ENCODE measurements around the gene ACTN3.

ACTN3 gene

GRCh38 chr11:66562907-66563583 lies 16.3 kb downstream of the ACTN3 start:
- H2AFZ ChIP-seq (ENCODE audit: low read depth) = no peak overlapping the region

GRCh38 chr11:66563832-66564231 lies 17.1 kb downstream of the ACTN3 start:
- no peak overlapping the region for H2AFZ ChIP-seq (ENCODE audit: low read depth)
- H4K20me1 ChIP-seq (ENCODE audit: insufficient read depth) = no peaks in the 10 kb centered on the region
- H3K9ac ChIP-seq = no peak overlapping the region
- no peaks in the 10 kb centered on the region; the same call in 1 of the 2 replicates for H3K27me3 ChIP-seq (ENCODE audit: insufficient read depth, low read depth)
- H3K27ac ChIP-seq = no peak overlapping the region
- no peak overlapping the region for H3K4me3 ChIP-seq (IDR thresholded peaks at IDR 0.05; ENCODE audit: insufficient read depth, low read depth, low read length)
- no peak overlapping the region for H3K4me2 ChIP-seq
- no peaks in the 10 kb centered on the region for H3K79me2 ChIP-seq (ENCODE audit: insufficient read depth, low read depth)
- no peaks in the 10 kb centered on the region for H3K4me1 ChIP-seq (ENCODE audit: low read depth, poor library complexity, severe bottlenecking)
- H3K36me3 ChIP-seq (ENCODE audit: insufficient read depth) = no peaks in the 10 kb centered on the region
- no peak for TF ChIP-seq CTCF (conservative IDR thresholded peaks at IDR 0.05; ENCODE audit: low read depth, low read length)

More at GRCh38 chr11:66562907-66563583, 16.3 kb downstream of the ACTN3 start:
- Histone ChIP-seq H3K27ac (no peak overlapping the region), H3K36me3 (ENCODE audit: insufficient read depth) (no peaks in the 10 kb centered on the region), H3K9ac (no peak overlapping the region), H4K20me1 (ENCODE audit: insufficient read depth) (no peaks in the 10 kb centered on the region), H3K4me3 (IDR thresholded peaks at IDR 0.05; ENCODE audit: insufficient read depth, low read depth, low read length) (no peak overlapping the region), H3K27me3 (ENCODE audit: insufficient read depth, low read depth) (no peaks in the 10 kb centered on the region; the same call in 1 of the 2 replicates), H3K79me2 (ENCODE audit: insufficient read depth, low read depth) (no peaks in the 10 kb centered on the region), H3K4me1 (ENCODE audit: low read depth, poor library complexity, severe bottlenecking) (no peaks in the 10 kb centered on the region), H3K4me2 (no peak overlapping the region)
- no peak for TF ChIP-seq CTCF (conservative IDR thresholded peaks at IDR 0.05; ENCODE audit: low read depth, low read length)

- no peaks in the 10 kb centered on the region for H3K36me3 ChIP-seq (ENCODE audit: insufficient read depth)
- no peak for TF ChIP-seq CTCF (conservative IDR thresholded peaks at IDR 0.05; ENCODE audit: low read depth, low read length)
- no peak overlapping the region for H3K27ac ChIP-seq
- H3K4me3 ChIP-seq (IDR thresholded peaks at IDR 0.05; ENCODE audit: insufficient read depth, low read depth, low read length) = no peak overlapping the region
- H3K4me1 ChIP-seq (ENCODE audit: low read depth, poor library complexity, severe bottlenecking) = no peaks in the 10 kb centered on the region
- no peak overlapping the region for H3K9ac ChIP-seq
- no peaks in the 10 kb centered on the region for H4K20me1 ChIP-seq (ENCODE audit: insufficient read depth)
- H3K4me2 ChIP-seq = no peak overlapping the region
- no peaks in the 10 kb centered on the region for H3K79me2 ChIP-seq (ENCODE audit: insufficient read depth, low read depth)
- H3K27me3 ChIP-seq (ENCODE audit: insufficient read depth, low read depth) = no peaks in the 10 kb centered on the region
- H2AFZ ChIP-seq (ENCODE audit: low read depth) = no peak overlapping the region
Measured at GRCh38 chr11:66564538-66564937, 17.8 kb downstream of the ACTN3 start.

GRCh38 chr11:66564984-66565383 lies 18.3 kb downstream of the ACTN3 start:
- Histone ChIP-seq H3K4me3 (IDR thresholded peaks at IDR 0.05; ENCODE audit: insufficient read depth, low read depth, low read length) (no peak overlapping the region), H3K79me2 (ENCODE audit: insufficient read depth, low read depth) (no peaks in the 10 kb centered on the region), H3K36me3 (ENCODE audit: insufficient read depth) (no peaks in the 10 kb centered on the region), H3K4me2 (no peak overlapping the region), H2AFZ (ENCODE audit: low read depth) (no peak overlapping the region), H3K27ac (no peak overlapping the region), H3K27me3 (ENCODE audit: insufficient read depth, low read depth) (no peaks in the 10 kb centered on the region), H3K4me1 (ENCODE audit: low read depth, poor library complexity, severe bottlenecking) (no peaks in the 10 kb centered on the region), H3K9ac (no peak overlapping the region), H4K20me1 (ENCODE audit: insufficient read depth) (no peaks in the 10 kb centered on the region)
- TF ChIP-seq CTCF (conservative IDR thresholded peaks at IDR 0.05; ENCODE audit: low read depth, low read length) = no peak
